GM23248 (cell line): ENCODE data around the gene INSRR.

ENCODE experiments used
- EZH2 ChIP-seq: fragments of 200-600 bp; sonication (generic); IDR thresholded peaks from 2 replicates; pipeline ENCODE4 v1.6.1; 2018; ENCODE audit warnings: antibody characterized with exemption, mild to moderate bottlenecking; ENCODE audit not compliant: insufficient read depth, poor library complexity, severe bottlenecking
- EZH2phosphoT487 ChIP-seq: fragments of 200-600 bp; sonication (generic); IDR thresholded peaks from 2 replicates; pipeline ENCODE4 v1.6.1; 2018; ENCODE audit warnings: antibody characterized with exemption, moderate library complexity, mild to moderate bottlenecking, low read depth; ENCODE audit not compliant: insufficient read depth

DNA sequence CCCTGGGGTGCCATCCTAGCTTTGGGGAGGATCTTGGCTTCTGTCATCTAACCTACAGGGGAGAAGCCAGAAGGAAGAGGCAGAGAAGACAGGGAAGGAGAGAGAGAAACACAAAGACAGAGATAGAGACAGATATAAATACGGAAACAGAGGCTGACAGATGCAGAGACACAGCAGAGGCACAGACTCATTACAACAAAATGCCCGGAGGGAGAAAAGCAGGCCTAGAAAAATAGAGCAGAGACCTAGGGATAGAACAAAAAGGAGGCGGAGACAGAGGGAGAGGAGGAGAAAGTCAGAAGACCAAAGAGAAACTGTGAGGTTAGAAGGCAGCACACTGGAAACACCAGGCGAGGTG is 36.5 kb upstream of the INSRR start:
- TF ChIP-seq EZH2 (no peak), EZH2phosphoT487 (no peak)
